Adrenal gland (tissue), 5 donors: Measurements from ENCODE around the gene PSAT1.

Experiments used
- POLR2A ChIP-seq, 2 donors: fragments of 450-650 bp; IDR thresholded peaks; one replicate each; pipeline ENCODE4 v1.6.1; 2017; ENCODE audit warnings: antibody characterized with exemption in 2 of 2, mild to moderate bottlenecking in 2 of 2, moderate library complexity in 1 of 2
- TF ChIP-seq, protein P1 (sequence below), 6 experiments: fragments of 450-650 bp in 4 of 6; fragments of 200-600 bp in 2 of 6; sonication (generic) in 1 of 6; IDR thresholded peaks; 1 replicate in 5 of 6; 2 replicates in 1 of 6; pipeline versions ENCODE4 v1.5.1 to v1.8.0; 2016 to 2021; ENCODE audit warnings: antibody characterized with exemption in 6 of 6, mild to moderate bottlenecking in 2 of 6, moderate library complexity in 1 of 6
- donor health status: DM: no; HTN: no; CAD: no.

DNA sequence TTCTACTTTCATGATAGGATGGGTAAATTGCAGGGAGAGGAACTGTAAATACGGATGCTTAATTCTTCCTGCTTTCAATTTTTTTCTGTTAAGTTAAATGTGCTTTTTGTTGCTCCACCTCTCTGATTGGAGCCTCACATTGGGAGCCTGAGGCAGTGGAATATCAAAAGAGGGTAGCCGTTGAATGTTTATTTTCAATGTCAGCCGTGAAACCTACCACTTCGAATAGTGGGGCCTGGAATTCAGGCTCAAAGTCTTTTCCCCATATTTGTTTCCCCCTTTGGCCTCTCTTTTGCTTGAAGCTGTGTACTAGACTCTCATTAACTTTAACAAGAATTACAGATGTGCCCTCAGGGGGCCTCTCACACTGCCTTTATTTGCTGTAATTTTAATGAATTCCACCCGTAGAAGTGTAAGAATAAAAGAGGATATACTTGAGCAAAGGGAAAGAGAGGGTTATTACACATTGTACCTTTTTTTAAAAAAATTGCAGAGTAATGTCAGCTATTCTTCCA is 29.0 kb downstream of the PSAT1 start:
- TF ChIP-seq, protein P1, sequence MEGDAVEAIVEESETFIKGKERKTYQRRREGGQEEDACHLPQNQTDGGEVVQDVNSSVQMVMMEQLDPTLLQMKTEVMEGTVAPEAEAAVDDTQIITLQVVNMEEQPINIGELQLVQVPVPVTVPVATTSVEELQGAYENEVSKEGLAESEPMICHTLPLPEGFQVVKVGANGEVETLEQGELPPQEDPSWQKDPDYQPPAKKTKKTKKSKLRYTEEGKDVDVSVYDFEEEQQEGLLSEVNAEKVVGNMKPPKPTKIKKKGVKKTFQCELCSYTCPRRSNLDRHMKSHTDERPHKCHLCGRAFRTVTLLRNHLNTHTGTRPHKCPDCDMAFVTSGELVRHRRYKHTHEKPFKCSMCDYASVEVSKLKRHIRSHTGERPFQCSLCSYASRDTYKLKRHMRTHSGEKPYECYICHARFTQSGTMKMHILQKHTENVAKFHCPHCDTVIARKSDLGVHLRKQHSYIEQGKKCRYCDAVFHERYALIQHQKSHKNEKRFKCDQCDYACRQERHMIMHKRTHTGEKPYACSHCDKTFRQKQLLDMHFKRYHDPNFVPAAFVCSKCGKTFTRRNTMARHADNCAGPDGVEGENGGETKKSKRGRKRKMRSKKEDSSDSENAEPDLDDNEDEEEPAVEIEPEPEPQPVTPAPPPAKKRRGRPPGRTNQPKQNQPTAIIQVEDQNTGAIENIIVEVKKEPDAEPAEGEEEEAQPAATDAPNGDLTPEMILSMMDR (IDR thresholded peaks at IDR 0.05): no peak
- TF ChIP-seq POLR2A (IDR thresholded peaks at IDR 0.05): no peak
